ENCODE results near the gene TSPAN16. TPM values are rescaled to one million over a fixed set of nuclear protein-coding genes. Genes with fewer than 3 reads are reported as not detected.

TSPAN16 gene
- total RNA-seq, 1 experiment from 2014 or later = not detected

DNA sequence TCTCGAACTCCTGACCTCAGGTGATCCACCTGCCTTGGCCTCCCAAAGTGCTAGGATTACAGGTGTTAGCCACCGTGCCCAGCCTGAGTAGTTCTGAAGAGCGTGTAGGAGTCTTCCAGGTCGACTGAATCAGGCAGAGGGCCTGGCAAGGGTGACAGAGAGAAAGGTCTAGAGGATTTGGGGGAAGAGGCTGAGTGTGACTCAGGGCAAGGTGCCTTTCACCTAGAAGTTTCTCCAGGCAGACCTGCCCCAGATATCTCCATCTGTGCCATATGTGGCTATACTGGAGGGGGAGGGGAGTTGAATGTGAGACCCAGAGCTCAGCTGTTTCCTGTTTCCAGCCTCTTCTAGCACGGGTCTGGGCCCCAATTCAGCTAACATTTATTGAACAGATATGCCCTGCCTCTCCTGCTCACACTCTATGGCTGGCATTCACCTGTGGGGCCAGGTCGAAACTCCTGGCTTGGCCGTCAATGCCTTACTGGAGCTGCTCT is 51.6 kb downstream of the TSPAN16 start:
- no peak overlapping the region for H3K4ac ChIP-seq (ENCODE audit: low read depth, low read length)
- H3K18ac ChIP-seq (ENCODE audit: insufficient read length, low read depth, low read length) = no peak overlapping the region
- no peak overlapping the region; the same call in 1 of the 2 replicates for H3K14ac ChIP-seq (ENCODE audit: insufficient read depth, low read length)
- H3K9me3 ChIP-seq (ENCODE audit: control insufficient read depth, low read depth, low read length) = no peaks in the 10 kb centered on the region
- H3K9me3 Mint-ChIP-seq = peaks cover 3 to 7% of the 10 kb centered on the region in 2 experiments; a peak in 3 of 5 replicates
- TF ChIP-seq, protein P1, sequence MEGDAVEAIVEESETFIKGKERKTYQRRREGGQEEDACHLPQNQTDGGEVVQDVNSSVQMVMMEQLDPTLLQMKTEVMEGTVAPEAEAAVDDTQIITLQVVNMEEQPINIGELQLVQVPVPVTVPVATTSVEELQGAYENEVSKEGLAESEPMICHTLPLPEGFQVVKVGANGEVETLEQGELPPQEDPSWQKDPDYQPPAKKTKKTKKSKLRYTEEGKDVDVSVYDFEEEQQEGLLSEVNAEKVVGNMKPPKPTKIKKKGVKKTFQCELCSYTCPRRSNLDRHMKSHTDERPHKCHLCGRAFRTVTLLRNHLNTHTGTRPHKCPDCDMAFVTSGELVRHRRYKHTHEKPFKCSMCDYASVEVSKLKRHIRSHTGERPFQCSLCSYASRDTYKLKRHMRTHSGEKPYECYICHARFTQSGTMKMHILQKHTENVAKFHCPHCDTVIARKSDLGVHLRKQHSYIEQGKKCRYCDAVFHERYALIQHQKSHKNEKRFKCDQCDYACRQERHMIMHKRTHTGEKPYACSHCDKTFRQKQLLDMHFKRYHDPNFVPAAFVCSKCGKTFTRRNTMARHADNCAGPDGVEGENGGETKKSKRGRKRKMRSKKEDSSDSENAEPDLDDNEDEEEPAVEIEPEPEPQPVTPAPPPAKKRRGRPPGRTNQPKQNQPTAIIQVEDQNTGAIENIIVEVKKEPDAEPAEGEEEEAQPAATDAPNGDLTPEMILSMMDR (conservative IDR thresholded peaks at IDR 0.05) = no peak
- H2BK20ac ChIP-seq (ENCODE audit: low read depth, low read length, poor library complexity, severe bottlenecking) = no peak overlapping the region
- no peak overlapping the region for H3T11ph ChIP-seq (ENCODE audit: low read length)
- H2AK5ac ChIP-seq (ENCODE audit: insufficient read length, low read length) = no peak overlapping the region
- no peak overlapping the region for H4K8ac ChIP-seq (replicated peaks; ENCODE audit: insufficient read length, low read depth, low read length)
- no peak overlapping the region for H3K9ac ChIP-seq (ENCODE audit: extremely low read depth, insufficient read length, low read length)
- no peak overlapping the region for H4K91ac ChIP-seq (ENCODE audit: insufficient read length, low read depth, low read length)
- H3K4me2 ChIP-seq (ENCODE audit: insufficient read depth, insufficient read length, low read length) = no peak overlapping the region
- H3K23ac ChIP-seq (ENCODE audit: insufficient read length, low read depth, low read length) = no peak overlapping the region
- H3K4me1 ChIP-seq (ENCODE audit: insufficient read depth, low read length) = no peaks in the 10 kb centered on the region; the same call in 1 of the 2 replicates
- no peak overlapping the region for H2BK120ac ChIP-seq (ENCODE audit: low read depth, low read length, poor library complexity, severe bottlenecking)
- H3K27ac Mint-ChIP-seq = no peak overlapping the region
- peaks cover 19 to 22% of the 10 kb centered on the region in 2 experiments for H3K4me1 Mint-ChIP-seq
- peaks cover 0 to 9% (median 3%) of the 10 kb centered on the region in 3 experiments; a peak in 5 of 7 replicates for H3K36me3 Mint-ChIP-seq (ENCODE audit: insufficient read depth in 1 of 3, low read depth in 3 of 3)
- no peaks in the 10 kb centered on the region for H3K79me2 ChIP-seq (ENCODE audit: insufficient read depth, low read length)
- no peak for DNase-seq
- H2AFZ ChIP-seq (ENCODE audit: low read length) = no peak overlapping the region
- H3K27me3 ChIP-seq (ENCODE audit: insufficient read depth, low read length) = no peaks in the 10 kb centered on the region
- no peak overlapping the region for H3K27ac ChIP-seq (ENCODE audit: insufficient read length, low read depth, low read length)
- H3K4me3 Mint-ChIP-seq = peak overlapping the region in 1 of 2 experiments; percentile 94; a peak in 3 of 5 replicates
- H4K20me1 ChIP-seq (ENCODE audit: control insufficient read depth, insufficient read depth, insufficient read length) = no peaks in the 10 kb centered on the region
- peaks cover 8% of the 10 kb centered on the region for H3K23me2 ChIP-seq (ENCODE audit: insufficient read length, low read depth, low read length, poor library complexity, severe bottlenecking)
- H2BK5ac ChIP-seq (ENCODE audit: insufficient read length, low read length) = no peak overlapping the region
- no peak overlapping the region for H4K5ac ChIP-seq (ENCODE audit: insufficient read length, low read depth, low read length)
- no peak overlapping the region for H3K56ac ChIP-seq (ENCODE audit: insufficient read length, low read depth, low read length)
- no peak overlapping the region for H2BK12ac ChIP-seq (ENCODE audit: insufficient read length, low read depth, low read length)
- H3K79me1 ChIP-seq (ENCODE audit: insufficient read depth, low read depth, low read length, poor library complexity, severe bottlenecking) = no peaks in the 10 kb centered on the region
- no CpG with 5 or more reads among the region's 7 CpGs for whole genome bisulfite sequencing (ENCODE audit: extremely low coverage, insufficient read length, low lambda C conversion rate)
- peaks cover 13% of the 10 kb centered on the region for H3K27me3 Mint-ChIP-seq (ENCODE audit: low read depth)
- H2BK15ac ChIP-seq (ENCODE audit: low read depth, low read length) = no peak overlapping the region

Measured in H9 (cell line).